Measurements from ENCODE around the gene PARD6B. TPM values are rescaled to one million over a fixed set of nuclear protein-coding genes. Genes with fewer than 3 reads are reported as not detected.

PARD6B gene
- total and polyA plus RNA-seq, 2 of the 13 experiments (the other 11 are each of a cell fraction or from before 2014, with no cell fraction given), result 6.9 to 22.2 TPM

- peak; percentile 96 for TF ChIP-seq CSRNP1 (CRISPR knock-in tag; IDR thresholded peaks at IDR 0.05)
- peak; percentile 91; the same call in 1 of the 2 replicates for TF ChIP-seq CREBL2 (CRISPR knock-in tag; IDR thresholded peaks at IDR 0.05; ENCODE audit: borderline replicate concordance)
- TF ChIP-seq ZNF713 (CRISPR knock-in tag; IDR thresholded peaks at IDR 0.05), result peak; percentile 94; the same call in 1 of the 2 replicates
- TF ChIP-seq CC2D1A (CRISPR knock-in tag; IDR thresholded peaks at IDR 0.05), result 0 out of 2 replicates have a peak, but pooled peaks have one; percentile 82
- TF ChIP-seq BRF2 (CRISPR knock-in tag; IDR thresholded peaks at IDR 0.05), result peak; percentile 69; the same call in 1 of the 2 replicates
- TF ChIP-seq HNRNPH1 (optimal IDR thresholded peaks at IDR 0.05; ENCODE audit: low read depth, low read length), result no peak
- no peak for TF ChIP-seq GTF2F1 (IDR thresholded peaks at IDR 0.05; ENCODE audit: low read length)
- TF ChIP-seq CENPBD1 (CRISPR knock-in tag; IDR thresholded peaks at IDR 0.05; ENCODE audit: borderline replicate concordance, low read depth), result no peak
- TF ChIP-seq DRAP1 (CRISPR knock-in tag; IDR thresholded peaks at IDR 0.05), result peak; percentile 70
- TF ChIP-seq HNRNPL (IDR thresholded peaks at IDR 0.05; ENCODE audit: low read depth, low read length), result peak; percentile 90
- no peak; the same call in 1 of the 2 replicates for TF ChIP-seq ZBTB49 (CRISPR knock-in tag; IDR thresholded peaks at IDR 0.05; ENCODE audit: borderline replicate concordance)
- TF ChIP-seq ZMYM2 (CRISPR knock-in tag; IDR thresholded peaks at IDR 0.05), result 0 out of 2 replicates have a peak, but pooled peaks have one; percentile 17
- peak; percentile 95 for TF ChIP-seq RBM39 (IDR thresholded peaks at IDR 0.05; ENCODE audit: low read depth, low read length, poor library complexity, severe bottlenecking)
- TF ChIP-seq ZMYM3 (CRISPR knock-in tag; IDR thresholded peaks at IDR 0.05), result peak; percentile 97
- peak; percentile 90; the same call in 1 of the 2 replicates for TF ChIP-seq ETS1 (CRISPR knock-in tag; IDR thresholded peaks at IDR 0.05)
- peak; percentile 95 for TF ChIP-seq HINFP (CRISPR knock-in tag; IDR thresholded peaks at IDR 0.05; ENCODE audit: low read depth)
- TF ChIP-seq RARA (CRISPR knock-in tag; IDR thresholded peaks at IDR 0.05), result peak; percentile 54
- no peak for TF ChIP-seq ZBTB1 (CRISPR knock-in tag; IDR thresholded peaks at IDR 0.05; ENCODE audit: borderline replicate concordance)
- peak; percentile 85 for TF ChIP-seq ZNF768 (CRISPR knock-in tag; IDR thresholded peaks at IDR 0.05)
Measured at GRCh38 chr20:50790651-50791277, 59.4 kb downstream of the PARD6B start (continued).

Measured in HepG2 (cell line).